Measurements from ENCODE around the gene CLCN2.

DNA sequence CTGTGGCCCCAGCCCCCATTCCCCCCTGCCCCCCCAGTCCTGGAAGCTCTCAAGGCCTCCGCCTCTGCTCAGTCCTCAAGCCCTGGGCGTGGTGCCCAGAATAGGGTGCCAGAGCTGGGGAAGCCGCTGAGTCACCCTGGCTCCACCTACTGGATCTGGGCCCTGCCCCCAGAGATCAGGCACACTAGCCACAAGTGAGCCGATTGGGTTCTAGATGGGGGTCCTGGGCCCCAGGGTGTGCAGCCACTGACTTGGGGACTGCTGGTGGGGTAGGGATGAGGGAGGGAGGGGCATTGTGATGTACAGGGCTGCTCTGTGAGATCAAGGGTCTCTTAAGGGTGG lies 41.3 kb downstream of the CLCN2 start:
- no peak for TF ChIP-seq CTCF (IDR thresholded peaks at IDR 0.05)
- no peak for TF ChIP-seq POLR2A (IDR thresholded peaks at IDR 0.05)
